H1 (cell line): Measurements from ENCODE around the gene SAG. TPM values are rescaled to one million over a fixed set of nuclear protein-coding genes. Genes with fewer than 3 reads are reported as not detected.

Experiments used
- CTCF ChIA-PET: fragments of 300-600 bp; sonication (Branson Sonifier 250); formaldehyde crosslinking; loops from one replicate; lab custom pipeline; 2021; ENCODE audit not compliant: partially characterized antibody; lab: Charles Lee
- POLR2A ChIA-PET: fragments of 300-600 bp; sonication (Branson Sonifier 250); formaldehyde crosslinking; loops from one replicate; lab custom pipeline; 2021; ENCODE audit warnings: inconsistent platforms; ENCODE audit not compliant: partially characterized antibody; lab: Charles Lee
- DNase-seq, 2 experiments: peaks; one replicate each; pipeline versions ENCODE4 v3.0.0 to v3.0.0-alpha.2; 2010 to 2022; ENCODE audit warnings: low spot score in 2 of 2, low read depth in 1 of 2, mixed read lengths in 1 of 2
- FAIRE-seq: peaks from 2 replicates; lab custom pipeline; 2011; peaks lifted over from hg19 to GRCh38; lab: Jason Lieb, UNC
- H2AFZ ChIP-seq: 2 replicates; pipeline ENCODE4 v1.8.1; 2012; ENCODE audit warnings: low read length, inconsistent platforms
- H2AK5ac ChIP-seq: 2 replicates; pipeline ENCODE4 v1.6.1; 2013; ENCODE audit warnings: low read depth, low read length
- H2BK120ac ChIP-seq: replicated peaks from 2 replicates; pipeline ENCODE3; 2013; ENCODE audit warnings: low read depth, low read length, inconsistent platforms
- H2BK12ac ChIP-seq: 2 replicates; pipeline ENCODE4 v1.6.1; 2013; ENCODE audit warnings: low read depth, low read length
- H2BK15ac ChIP-seq: 2 replicates; pipeline ENCODE4 v1.6.1; 2013; ENCODE audit warnings: low read length
- H2BK20ac ChIP-seq: 2 replicates; pipeline ENCODE4 v1.6.1; 2013; ENCODE audit warnings: low read length
- H2BK5ac ChIP-seq: 2 replicates; pipeline ENCODE4 v1.6.1; 2013; ENCODE audit warnings: low read depth, low read length
- H3K14ac ChIP-seq: 2 replicates; pipeline ENCODE4 v1.6.1; 2013; ENCODE audit warnings: inconsistent platforms; ENCODE audit not compliant: insufficient read length
- H3K18ac ChIP-seq: 2 replicates; pipeline ENCODE4 v1.6.1; 2013; ENCODE audit warnings: low read length; ENCODE audit errors: extremely low read depth
- H3K23ac ChIP-seq: 2 replicates; pipeline ENCODE4 v1.6.1; 2013; ENCODE audit warnings: inconsistent platforms; ENCODE audit not compliant: insufficient read length
- H3K23me2 ChIP-seq: 2 replicates; pipeline ENCODE4 v1.6.1; 2013; ENCODE audit warnings: low read depth, low read length
- H3K27ac ChIP-seq: 2 replicates; pipeline ENCODE4 v1.6.1; 2011; ENCODE audit warnings: low read depth, low read length, inconsistent platforms
- H3K27me3 ChIP-seq, 4 experiments: replicated peaks in 1 of 4; 1 replicate in 1 of 4; 2 replicates in 3 of 4; pipeline versions ENCODE4 v1.6.1 to v1.8.1; 2011 to 2013; ENCODE audit warnings: low read length in 3 of 4, mild to moderate bottlenecking in 3 of 4, inconsistent platforms in 2 of 4, mixed read lengths in 2 of 4, moderate library complexity in 1 of 4; ENCODE audit not compliant: control insufficient read depth in 3 of 4, insufficient read depth in 3 of 4; ENCODE audit errors: extremely low read depth in 1 of 4
- H3K36me3 ChIP-seq, 4 experiments: 2 replicates each; pipeline versions ENCODE4 v1.6.1 to v1.8.1; 2011 to 2013; ENCODE audit warnings: mild to moderate bottlenecking in 4 of 4, low read length in 3 of 4, moderate library complexity in 2 of 4, control low read depth in 1 of 4, inconsistent platforms in 1 of 4; ENCODE audit not compliant: insufficient read depth in 4 of 4, control insufficient read depth in 2 of 4
- H3K4ac ChIP-seq: replicated peaks from 2 replicates; pipeline ENCODE3; 2013; ENCODE audit warnings: low read length, low read depth, mixed read lengths, inconsistent platforms; ENCODE audit not compliant: insufficient read length
- H3K4me1 ChIP-seq, 4 experiments: replicated peaks in 1 of 4; 1 replicate in 1 of 4; 2 replicates in 3 of 4; pipeline versions ENCODE4 v1.6.1 to v1.8.1; 2011 to 2013; ENCODE audit warnings: low read length in 3 of 4, inconsistent platforms in 2 of 4, mixed read lengths in 1 of 4; ENCODE audit not compliant: insufficient read depth in 4 of 4, control insufficient read depth in 3 of 4
- H3K4me2 ChIP-seq, 2 experiments: 2 replicates each; pipeline versions ENCODE4 v1.6.1 to v1.8.1; 2011 to 2013; ENCODE audit warnings: low read depth in 2 of 2, low read length in 2 of 2, control low read depth in 1 of 2, inconsistent platforms in 1 of 2, mild to moderate bottlenecking in 1 of 2; ENCODE audit not compliant: insufficient read depth in 1 of 2
- H3K4me3 ChIP-seq, 4 experiments: fragments of 200-600, 300-600 bp in 1 of 4; sonication (generic), shearing (Covaris generic), sonication (Bioruptor Twin) in 1 of 4; 2 replicates each; pipeline versions ENCODE4 v1.5.1 to v1.8.1; 2011 to 2016; ENCODE audit warnings: low read length in 4 of 4, low read depth in 3 of 4, control low read depth in 2 of 4, inconsistent platforms in 2 of 4, mild to moderate bottlenecking in 2 of 4, mixed read lengths in 1 of 4, moderate library complexity in 1 of 4; ENCODE audit not compliant: insufficient read depth in 2 of 4; ENCODE audit errors: extremely low read depth in 1 of 4
- H3K56ac ChIP-seq: replicated peaks from 2 replicates; pipeline ENCODE3; 2013; ENCODE audit warnings: low read depth, mild to moderate bottlenecking, mixed read lengths, low read length, inconsistent platforms; ENCODE audit not compliant: insufficient read length
- H3K79me1 ChIP-seq: 2 replicates; pipeline ENCODE4 v1.6.1; 2013; ENCODE audit warnings: low read depth, low read length, control low read depth
- H3K79me2 ChIP-seq, 2 experiments: 2 replicates each; pipeline versions ENCODE4 v1.6.1 to v1.8.1; 2012 to 2013; ENCODE audit warnings: low read length in 2 of 2, mild to moderate bottlenecking in 2 of 2, inconsistent platforms in 1 of 2; ENCODE audit not compliant: insufficient read depth in 2 of 2, control insufficient read depth in 1 of 2
- H3K9ac ChIP-seq, 4 experiments: replicated peaks in 1 of 4; 1 replicate in 1 of 4; 2 replicates in 3 of 4; pipeline versions ENCODE4 v1.6.1 to v1.8.1; 2011 to 2013; ENCODE audit warnings: low read depth in 3 of 4, low read length in 3 of 4, control low read depth in 2 of 4, mild to moderate bottlenecking in 2 of 4, moderate library complexity in 2 of 4, inconsistent platforms in 1 of 4; ENCODE audit errors: extremely low read depth in 1 of 4
- H3K9me3 ChIP-seq, 2 experiments: 2 replicates each; pipeline versions ENCODE4 v1.6.1 to v1.8.1; 2012 to 2013; ENCODE audit warnings: mild to moderate bottlenecking in 2 of 2, moderate library complexity in 2 of 2, control low read depth in 1 of 2, inconsistent platforms in 1 of 2, low read depth in 1 of 2, low read length in 1 of 2, mixed read lengths in 1 of 2; ENCODE audit not compliant: insufficient read depth in 2 of 2
- H4K20me1 ChIP-seq, 2 experiments: replicated peaks in 1 of 2; 2 replicates each; pipeline versions ENCODE3 to v1.8.1; 2011 to 2013; ENCODE audit warnings: inconsistent platforms in 2 of 2, low read length in 2 of 2, mild to moderate bottlenecking in 1 of 2; ENCODE audit not compliant: insufficient read depth in 2 of 2, control insufficient read depth in 1 of 2
- H4K5ac ChIP-seq: 2 replicates; pipeline ENCODE4 v1.6.1; 2013; ENCODE audit warnings: low read length, low read depth, mixed read lengths, inconsistent platforms; ENCODE audit not compliant: insufficient read length
- H4K8ac ChIP-seq: 2 replicates; pipeline ENCODE4 v1.8.0; 2013; ENCODE audit warnings: mild to moderate bottlenecking, moderate library complexity, low read length, inconsistent platforms; ENCODE audit not compliant: insufficient read depth; ENCODE audit errors: extremely low read depth
- H4K91ac ChIP-seq: replicated peaks from 2 replicates; pipeline ENCODE3; 2013; ENCODE audit warnings: low read length, mixed read lengths, inconsistent platforms; ENCODE audit not compliant: insufficient read length
- BCL11A ChIP-seq, 2 experiments: IDR thresholded peaks; one replicate each; pipeline ENCODE4 v1.6.1; 2011; ENCODE audit warnings: low read depth in 2 of 2, low read length in 2 of 2, mild to moderate bottlenecking in 2 of 2
- POLR2AphosphoS5 ChIP-seq: IDR thresholded peaks from 2 replicates; pipeline ENCODE4 v1.6.1; 2011; ENCODE audit warnings: low read depth, low read length
- RAD21 ChIP-seq, 2 experiments: IDR thresholded peaks in 1 of 2; conservative IDR thresholded peaks in 1 of 2; 2 replicates each; pipeline ENCODE4 v1.6.1; 2011; ENCODE audit warnings: low read depth in 2 of 2, low read length in 2 of 2, improper control_type of control experiment in 1 of 2, inconsistent platforms in 1 of 2, mild to moderate bottlenecking in 1 of 2, moderate library complexity in 1 of 2
- TCF12 ChIP-seq: IDR thresholded peaks from 2 replicates; pipeline ENCODE4 v1.6.1; 2011; ENCODE audit warnings: low read depth, mild to moderate bottlenecking, low read length
- USF2 ChIP-seq: IDR thresholded peaks from 2 replicates; pipeline ENCODE4 v1.6.1; 2011; ENCODE audit warnings: low read length, improper control_type of control experiment
- WGBS, 2 experiments: shearing (Covaris generic) in 1 of 2; methylation state at CpG; one replicate each; pipeline versions ENCODE4 v1.1.6 to v1.1.7; 2013 to 2015; ENCODE audit warnings: low lambda C conversion rate in 2 of 2, mixed read lengths in 2 of 2, inconsistent platforms in 1 of 2, low coverage in 1 of 2, missing lambda C conversion rate in 1 of 2; ENCODE audit not compliant: insufficient replicate concordance in 2 of 2, insufficient coverage in 1 of 2, insufficient read length in 1 of 2; ENCODE audit errors: extremely low coverage in 1 of 2, missing lambda C conversion rate in 1 of 2; 5-methylcytosine and 5-hydroxymethylcytosine counted together
- polyA plus RNA-seq, 7 experiments: library from polyadenylated mRNA; depleted of rRNA in 3 of 7; stranded (reverse) in 5 of 7; unstranded in 2 of 7; fragments of >200 nt in 5 of 7; fragments of 200-250 nt in 2 of 7; gene quantifications; 1 replicate in 5 of 7; 2 replicates in 1 of 7; 4 replicates in 1 of 7; pipeline versions ENCODE4 v1.2.1 to v1.2.3, GENCODE V29; 2011 to 2013; ENCODE audit warnings: missing spikeins in 2 of 7, mixed read lengths in 2 of 7
- total RNA-seq: library from RNA; stranded (reverse); fragmentation: NEBNext Ultra II Directional; extraction: Animal tissue kit (Norgen Biotek cat#: 25700); gene quantifications from 2 replicates; pipeline ENCODE4 v1.2.1, GENCODE V29; 2021

SAG gene
- total and polyA plus RNA-seq, 2 of the 8 experiments (the other 6 are each of a cell fraction or from before 2014, with no cell fraction given), result not detected

GRCh38 chr2:233349005-233349998 lies 41.7 kb downstream of the SAG start:
- H3K14ac ChIP-seq, result no peak overlapping the region
- peaks cover 0 to 17% (median 9%) of the 10 kb centered on the region in 4 experiments; a peak in 3 of 7 replicates for H3K27me3 ChIP-seq
- H2BK120ac ChIP-seq, result no peak overlapping the region
- no peak overlapping the region for H2AK5ac ChIP-seq
- no peaks in the 10 kb centered on the region for H3K36me3 ChIP-seq
- H3K9me3 ChIP-seq, result peaks cover 0 to 7% of the 10 kb centered on the region in 2 experiments; a peak in 1 of 4 replicates
- no peak overlapping the region for H3K27ac ChIP-seq
- no peak overlapping the region for H4K91ac ChIP-seq
- POLR2A ChIA-PET, result no interaction called here
- no peak overlapping the region for H2BK20ac ChIP-seq
- FAIRE-seq (no peak), DNase-seq (no peak)
- no peak overlapping the region for H3K4me3 ChIP-seq
- no peaks in the 10 kb centered on the region for H4K20me1 ChIP-seq
- peaks cover 0 to 5% (median 4%) of the 10 kb centered on the region in 4 experiments; a peak in 4 of 7 replicates for H3K4me1 ChIP-seq
- H4K5ac ChIP-seq, result no peak overlapping the region
- no peak overlapping the region for H3K56ac ChIP-seq
- 81% methylated on average over 15 of the region's 15 CpGs; no CpG with 5 or more reads in 1 of the 2 experiments for WGBS, 2 experiments
- H3K23me2 ChIP-seq, result peaks cover 4% of the 10 kb centered on the region
- no peak for TF ChIP-seq BCL11A (IDR thresholded peaks at IDR 0.05; ENCODE audit: low read depth in 2 of 2, low read length in 2 of 2)
- no peak for TF ChIP-seq POLR2AphosphoS5
- TF ChIP-seq RAD21 (IDR thresholded peaks at IDR 0.05 in 1 of 2, conservative IDR thresholded peaks at IDR 0.05 in 1 of 2; ENCODE audit: low read depth in 2 of 2, low read length in 2 of 2), result no peak
- TF ChIP-seq TCF12, result no peak
- TF ChIP-seq USF2, result no peak
- no peak overlapping the region for H2BK15ac ChIP-seq
- no peaks in the 10 kb centered on the region for H3K79me1 ChIP-seq
- no peak overlapping the region for H2AFZ ChIP-seq
- no peak overlapping the region for H3K18ac ChIP-seq
- H3K9ac ChIP-seq, result no peak overlapping the region
- no peaks in the 10 kb centered on the region for H3K79me2 ChIP-seq
- H3K4me2 ChIP-seq, result no peak overlapping the region
- H3K23ac ChIP-seq, result no peak overlapping the region
- H2BK5ac ChIP-seq, result no peak overlapping the region
- CTCF ChIA-PET, result interaction anchor here (0.7 to 1.3 kb wide), 3 partner anchors 24 to 108 kb away, joined by 4 read pairs; no protein-coding TSS in a partner anchor
- no peak overlapping the region for H3K4ac ChIP-seq
- no peak overlapping the region for H2BK12ac ChIP-seq
- no peak overlapping the region for H4K8ac ChIP-seq
